VCaP (cell line): ENCODE data around the gene TBC1D10A.

ENCODE experiments used
- H3K27ac ChIP-seq: fragments of 450-650 bp; 2 replicates; pipeline ENCODE4 v1.5.1; 2017
- CTCF ChIP-seq: fragments of 450-650 bp; conservative IDR thresholded peaks from 2 replicates; pipeline ENCODE4 v1.5.1; 2017; ENCODE audit warnings: mild to moderate bottlenecking, moderate library complexity

TBC1D10A gene

GRCh38 chr22:30275625-30276024, 51.1 kb downstream of the TBC1D10A start:
- no peak overlapping the region for H3K27ac ChIP-seq
- TF ChIP-seq CTCF, result no peak

GRCh38 chr22:30274437-30274812, 52.3 kb downstream of the TBC1D10A start:
- no peak overlapping the region for H3K27ac ChIP-seq
- no peak for TF ChIP-seq CTCF

GRCh38 chr22:30273711-30274436, 52.9 kb downstream of the TBC1D10A start:
- TF ChIP-seq CTCF, result no peak
- H3K27ac ChIP-seq, result no peak overlapping the region

- no peak for TF ChIP-seq CTCF
- no peak overlapping the region for H3K27ac ChIP-seq
Measured at GRCh38 chr22:30272781-30273601, 53.8 kb downstream of the TBC1D10A start.

GRCh38 chr22:30270832-30271231, 55.9 kb downstream of the TBC1D10A start:
- no peak overlapping the region for H3K27ac ChIP-seq
- TF ChIP-seq CTCF, result no peak

- no peak for TF ChIP-seq CTCF
- H3K27ac ChIP-seq, result no peak overlapping the region
Measured at GRCh38 chr22:30268331-30268730, 58.4 kb downstream of the TBC1D10A start.

GRCh38 chr22:30267382-30268302, 59.1 kb downstream of the TBC1D10A start:
- H3K27ac ChIP-seq, result no peak overlapping the region

More at GRCh38 chr22:30267382-30268302, 59.1 kb downstream of the TBC1D10A start:
- TF ChIP-seq CTCF, result no peak
